GM21360 (cell line): Measurements from ENCODE around the gene CMIP.

Experiments
- ATAC-seq: cut with Tn5 transposase; IDR thresholded peaks from one replicate; pipeline ENCODE4 v1.9.1; 2021; ENCODE audit warnings: mild to moderate bottlenecking, moderate library complexity; ENCODE audit not compliant: unreplicated experiment

CMIP gene

GRCh38 chr16:81755915-81756614 lies 311.5 kb downstream of the CMIP start:
- no peak for ATAC-seq

GRCh38 chr16:81756615-81757356 lies 312.2 kb downstream of the CMIP start:
- no peak for ATAC-seq

- no peak for ATAC-seq
These were observed 313.8 kb downstream of the CMIP start for GRCh38 chr16:81758376-81758775.
